GM20431 (cell line): Measurements from ENCODE around the gene BRSK2.

Experiments
- in situ Hi-C: fragments of 300-500 bp; cut with MseI, MboI; formaldehyde crosslinking; loops from one replicate; pipeline ENCODE4 v1.15.0; 2020; ENCODE audit warnings: low sequenced_read_pairs; ENCODE audit not compliant: unreplicated experiment

BRSK2 gene

GRCh38 chr11:1475841-1476240 lies 86.1 kb downstream of the BRSK2 start:
- in situ Hi-C loops, result no loop called here

- in situ Hi-C loops, result no loop called here
Observed at GRCh38 chr11:1476940-1477736, 87.4 kb downstream of the BRSK2 start.

- in situ Hi-C loops, result no loop called here
Observed at GRCh38 chr11:1478011-1478410, 88.3 kb downstream of the BRSK2 start.

GRCh38 chr11:1478544-1478943 lies 88.8 kb downstream of the BRSK2 start:
- in situ Hi-C loops, result no loop called here

- in situ Hi-C loops, result no loop called here
Observed at GRCh38 chr11:1479006-1479677, 89.4 kb downstream of the BRSK2 start.

GRCh38 chr11:1479678-1480118 lies 90.0 kb downstream of the BRSK2 start:
- in situ Hi-C loops, result no loop called here

- in situ Hi-C loops, result no loop called here
Observed at GRCh38 chr11:1480191-1480554, 90.4 kb downstream of the BRSK2 start.

GRCh38 chr11:1480555-1481482 lies 91.1 kb downstream of the BRSK2 start:
- in situ Hi-C loops, result no loop called here

- in situ Hi-C loops, result no loop called here
Observed at GRCh38 chr11:1481483-1481825, 91.7 kb downstream of the BRSK2 start.

- in situ Hi-C loops, result no loop called here
Observed at GRCh38 chr11:1481861-1482441, 92.2 kb downstream of the BRSK2 start.

- in situ Hi-C loops, result no loop called here
Observed at GRCh38 chr11:1482581-1483444, 93.1 kb downstream of the BRSK2 start.

- in situ Hi-C loops, result no loop called here
Observed at GRCh38 chr11:1483445-1483961, 93.8 kb downstream of the BRSK2 start.

GRCh38 chr11:1484061-1484671 lies 94.4 kb downstream of the BRSK2 start:
- in situ Hi-C loops, result no loop called here

GRCh38 chr11:1484695-1485503 lies 95.2 kb downstream of the BRSK2 start:
- in situ Hi-C loops, result no loop called here

GRCh38 chr11:1485504-1485885 lies 95.8 kb downstream of the BRSK2 start:
- in situ Hi-C loops, result no loop called here

GRCh38 chr11:1486054-1486825 lies 96.5 kb downstream of the BRSK2 start, which contains the start of gene MOB2:
Gene MOB2 (minus strand): TSS chr11:1486779. CDS start chr11:1486556, 223 bp downstream.
- in situ Hi-C loops, result no loop called here
